ENCODE data around the gene FAM83C.

FAM83C gene

GRCh38 chr20:35297155-35297554, 4.9 kb upstream of the FAM83C start:
- DNase-seq = no peak

- DNase-seq = no peak
These were observed 3.9 kb upstream of the FAM83C start for GRCh38 chr20:35296101-35296554.

- DNase-seq = no peak
These were observed 3.4 kb upstream of the FAM83C start for GRCh38 chr20:35295674-35296073.

- no peak for DNase-seq
These were observed 2.8 kb upstream of the FAM83C start for GRCh38 chr20:35295058-35295457.

GRCh38 chr20:35294293-35294685, 2.1 kb upstream of the FAM83C start:
- DNase-seq = no peak

- no peak for DNase-seq
These were observed 1.4 kb upstream of the FAM83C start for GRCh38 chr20:35293303-35294292.

- DNase-seq = no peak
These were observed 470 bp upstream of the FAM83C start for GRCh38 chr20:35292504-35293285.

- DNase-seq = no peak
These were observed 1.3 kb downstream of the FAM83C start for GRCh38 chr20:35290887-35291417.

GRCh38 chr20:35290186-35290886, 1.9 kb downstream of the FAM83C start:
- no peak for DNase-seq

GRCh38 chr20:35288325-35289060, 3.7 kb downstream of the FAM83C start:
- no peak for DNase-seq

GRCh38 chr20:35287509-35288324, 4.5 kb downstream of the FAM83C start:
- no peak for DNase-seq

- no peak for DNase-seq
These were observed 5.2 kb downstream of the FAM83C start for GRCh38 chr20:35286899-35287508.

- no peak for DNase-seq
These were observed 5.9 kb downstream of the FAM83C start for GRCh38 chr20:35286077-35286898.

- DNase-seq = no peak
These were observed 6.5 kb downstream of the FAM83C start for GRCh38 chr20:35285806-35286076.

GRCh38 chr20:35284992-35285805, 7.0 kb downstream of the FAM83C start:
- no peak for DNase-seq

GRCh38 chr20:35284267-35284991, 7.8 kb downstream of the FAM83C start, which contains the start of gene EIF6:
Gene EIF6 (minus strand): TSS chr20:35284772. CDS start chr20:35284487, 285 bp downstream.
- peak; percentile 85 for DNase-seq

- DNase-seq = no peak
These were observed 8.6 kb downstream of the FAM83C start for GRCh38 chr20:35283441-35284266.
